ENCODE data around the gene LINC00305. TPM values are rescaled to one million over a fixed set of nuclear protein-coding genes. Genes with fewer than 3 reads are reported as not detected.

The LINC00305 gene
- total RNA-seq (2016; rRNA removed; fragmentation: Illumina TruSeq; extraction: Trizol), result not detected in 2 replicates
- not detected in 2 replicates for total RNA-seq (2016; cell fraction: cytosol; rRNA removed; fragmentation: Illumina TruSeq; extraction: Trizol; ENCODE audit: low read depth)
- total RNA-seq (2016; cell fraction: insoluble cytoplasmic fraction; rRNA removed; fragmentation: Illumina TruSeq; extraction: Trizol), result not detected in 2 replicates
- total RNA-seq (2016; cell fraction: membrane; rRNA removed; fragmentation: Illumina TruSeq; extraction: Trizol), result not detected in 2 replicates
- total RNA-seq (2016; cell fraction: nucleus; rRNA removed; fragmentation: Illumina TruSeq; extraction: Trizol), result not detected in 2 replicates
- not detected in 2 replicates for polyA plus RNA-seq (2011; rRNA removed)
- polyA plus RNA-seq (2011; cell fraction: cytosol; rRNA removed), result not detected in 2 replicates
- not detected in 2 replicates for polyA plus RNA-seq (2011; cell fraction: nucleus; rRNA removed)
- not detected in 2 replicates for polyA plus RNA-seq (2012)
- polyA plus RNA-seq (2016; cell fraction: cytosol; fragmentation: Illumina TruSeq; extraction: Trizol; ENCODE audit: low read depth), result not detected in 2 replicates
- polyA plus RNA-seq (2016; cell fraction: insoluble cytoplasmic fraction; fragmentation: Illumina TruSeq; extraction: Trizol; ENCODE audit: low read depth), result not detected in 2 replicates
- polyA plus RNA-seq (2016; cell fraction: membrane; fragmentation: Illumina TruSeq; extraction: Trizol; ENCODE audit: low read depth), result not detected in 2 replicates
- polyA plus RNA-seq (2016; cell fraction: nucleus; fragmentation: Illumina TruSeq; extraction: Trizol; ENCODE audit: insufficient read depth, low read depth), result not detected in 2 replicates
- polyA minus RNA-seq (2011; rRNA and poly(A)+ RNA removed; ENCODE audit: low replicate concordance), result not detected in 2 replicates
- polyA minus RNA-seq (2011; cell fraction: cytosol; rRNA and poly(A)+ RNA removed), result not detected in 2 replicates
- polyA minus RNA-seq (2011; cell fraction: nucleus; rRNA and poly(A)+ RNA removed), result not detected in 2 replicates
- not detected for Bru-seq, nascent RNA
- not detected for BruChase-seq, experiment 1, labeled RNA remaining after a 6-hour chase
- BruChase-seq, experiment 2, labeled RNA remaining after a 2-hour chase, result not detected
- long read RNA-seq, experiment 1, result 0 reads
- long read RNA-seq, experiment 2, result 0 reads

DNA sequence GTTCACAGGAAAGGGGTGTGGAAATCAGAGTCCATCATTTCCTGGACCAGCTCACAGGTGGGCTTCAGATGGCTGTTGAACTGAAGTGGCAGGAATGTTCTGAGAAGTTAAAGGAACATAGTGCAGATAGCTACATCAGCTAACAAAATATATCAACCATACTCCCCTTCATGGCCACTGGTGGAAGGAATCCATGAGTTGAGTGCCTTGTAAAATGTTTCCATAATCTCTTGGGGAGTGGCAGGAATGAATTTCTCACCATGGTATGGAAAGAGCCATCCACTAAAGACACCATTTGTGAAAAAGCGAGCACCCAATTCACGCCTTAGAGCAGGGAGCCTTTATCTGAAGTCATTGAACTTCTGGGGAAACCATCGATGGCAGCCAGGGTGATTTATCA is at the start of gene LINC00305:
Gene LINC00305, minus strand, starts transcription at position 101 of the 400 bp plus-strand sequence.
- ATAC-seq, result no peak
- H3K27me3 ChIP-seq (ENCODE audit: control insufficient read depth in 1 of 2, insufficient read depth in 2 of 2, low read length in 2 of 2), result no peaks in the 10 kb centered on the region
- H3K36me3 ChIP-seq (replicated peaks in 1 of 2; ENCODE audit: control insufficient read depth in 1 of 2, insufficient read depth in 2 of 2, low read length in 2 of 2), result no peaks in the 10 kb centered on the region
- no peaks in the 10 kb centered on the region for H3K79me2 ChIP-seq (ENCODE audit: insufficient read depth, low read length)
- CTCF ChIA-PET (ENCODE audit: low intra/inter-chr PET ratio, low total read pairs), result no interaction called here
- H3K4me1 ChIP-seq (ENCODE audit: insufficient read depth, low read length), result no peaks in the 10 kb centered on the region
- no peak within 1 kb of the TSS for H3K27ac ChIP-seq (ENCODE audit: extremely low read length, insufficient read depth, low read length)
- in situ Hi-C loops (cut with HindIII; ENCODE audit: extremely low pct_ligation_motif_present, low pct_unique_long_range_greater_than_20kb), result no loop called here
- BruUV-seq (replicated peaks), result no TSS peak
- H3K4me2 ChIP-seq (ENCODE audit: low read depth, low read length), result no peak within 1 kb of the TSS
- intact Hi-C loops (cut with micrococcal nuclease; ENCODE audit: unreplicated experiment), result no loop called here
- POLR2A ChIA-PET, result no interaction called here
- H3K9ac ChIP-seq (ENCODE audit: insufficient read depth, low read depth, low read length), result no peak within 1 kb of the TSS
- no peak for DNase-seq (ENCODE audit: low spot score)
- no peak for FAIRE-seq
- H4K20me1 ChIP-seq (ENCODE audit: insufficient read depth, low read length), result no peaks in the 10 kb centered on the region
- no CpG with 5 or more reads among the region's 3 CpGs for WGBS (ENCODE audit: low lambda C conversion rate)
- no peaks in the 10 kb centered on the region for H3K9me3 ChIP-seq (ENCODE audit: low read length)
- TF ChIP-seq, protein P1, sequence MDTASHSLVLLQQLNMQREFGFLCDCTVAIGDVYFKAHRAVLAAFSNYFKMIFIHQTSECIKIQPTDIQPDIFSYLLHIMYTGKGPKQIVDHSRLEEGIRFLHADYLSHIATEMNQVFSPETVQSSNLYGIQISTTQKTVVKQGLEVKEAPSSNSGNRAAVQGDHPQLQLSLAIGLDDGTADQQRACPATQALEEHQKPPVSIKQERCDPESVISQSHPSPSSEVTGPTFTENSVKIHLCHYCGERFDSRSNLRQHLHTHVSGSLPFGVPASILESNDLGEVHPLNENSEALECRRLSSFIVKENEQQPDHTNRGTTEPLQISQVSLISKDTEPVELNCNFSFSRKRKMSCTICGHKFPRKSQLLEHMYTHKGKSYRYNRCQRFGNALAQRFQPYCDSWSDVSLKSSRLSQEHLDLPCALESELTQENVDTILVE (CRISPR knock-in tag; IDR thresholded peaks at IDR 0.05), result no peak
- no peak for TF ChIP-seq MIER3 (CRISPR knock-in tag; IDR thresholded peaks at IDR 0.05; ENCODE audit: borderline replicate concordance)
- TF ChIP-seq TSC22D2 (CRISPR knock-in tag; IDR thresholded peaks at IDR 0.05; ENCODE audit: borderline replicate concordance), result no peak
- TF ChIP-seq SIN3A (IDR thresholded peaks at IDR 0.05; ENCODE audit: borderline replicate concordance, low read depth, low read length), result no peak
- TF ChIP-seq ZNF891 (CRISPR knock-in tag; IDR thresholded peaks at IDR 0.05), result no peak
- TF ChIP-seq ZNF333 (CRISPR knock-in tag; IDR thresholded peaks at IDR 0.05; ENCODE audit: borderline replicate concordance), result no peak
- TF ChIP-seq, protein P2, sequence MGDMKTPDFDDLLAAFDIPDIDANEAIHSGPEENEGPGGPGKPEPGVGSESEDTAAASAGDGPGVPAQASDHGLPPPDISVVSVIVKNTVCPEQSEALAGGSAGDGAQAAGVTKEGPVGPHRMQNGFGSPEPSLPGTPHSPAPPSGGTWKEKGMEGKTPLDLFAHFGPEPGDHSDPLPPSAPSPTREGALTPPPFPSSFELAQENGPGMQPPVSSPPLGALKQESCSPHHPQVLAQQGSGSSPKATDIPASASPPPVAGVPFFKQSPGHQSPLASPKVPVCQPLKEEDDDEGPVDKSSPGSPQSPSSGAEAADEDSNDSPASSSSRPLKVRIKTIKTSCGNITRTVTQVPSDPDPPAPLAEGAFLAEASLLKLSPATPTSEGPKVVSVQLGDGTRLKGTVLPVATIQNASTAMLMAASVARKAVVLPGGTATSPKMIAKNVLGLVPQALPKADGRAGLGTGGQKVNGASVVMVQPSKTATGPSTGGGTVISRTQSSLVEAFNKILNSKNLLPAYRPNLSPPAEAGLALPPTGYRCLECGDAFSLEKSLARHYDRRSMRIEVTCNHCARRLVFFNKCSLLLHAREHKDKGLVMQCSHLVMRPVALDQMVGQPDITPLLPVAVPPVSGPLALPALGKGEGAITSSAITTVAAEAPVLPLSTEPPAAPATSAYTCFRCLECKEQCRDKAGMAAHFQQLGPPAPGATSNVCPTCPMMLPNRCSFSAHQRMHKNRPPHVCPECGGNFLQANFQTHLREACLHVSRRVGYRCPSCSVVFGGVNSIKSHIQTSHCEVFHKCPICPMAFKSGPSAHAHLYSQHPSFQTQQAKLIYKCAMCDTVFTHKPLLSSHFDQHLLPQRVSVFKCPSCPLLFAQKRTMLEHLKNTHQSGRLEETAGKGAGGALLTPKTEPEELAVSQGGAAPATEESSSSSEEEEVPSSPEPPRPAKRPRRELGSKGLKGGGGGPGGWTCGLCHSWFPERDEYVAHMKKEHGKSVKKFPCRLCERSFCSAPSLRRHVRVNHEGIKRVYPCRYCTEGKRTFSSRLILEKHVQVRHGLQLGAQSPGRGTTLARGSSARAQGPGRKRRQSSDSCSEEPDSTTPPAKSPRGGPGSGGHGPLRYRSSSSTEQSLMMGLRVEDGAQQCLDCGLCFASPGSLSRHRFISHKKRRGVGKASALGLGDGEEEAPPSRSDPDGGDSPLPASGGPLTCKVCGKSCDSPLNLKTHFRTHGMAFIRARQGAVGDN (CRISPR knock-in tag; IDR thresholded peaks at IDR 0.05), result no peak
- TF ChIP-seq ZNF382 (CRISPR knock-in tag; IDR thresholded peaks at IDR 0.05; ENCODE audit: borderline replicate concordance), result no peak
- H3K4me3 ChIP-seq (replicated peaks in 1 of 3; ENCODE audit: insufficient read depth in 1 of 3, low read depth in 2 of 3, low read length in 3 of 3), result no peak within 1 kb of the TSS
- H2AFZ ChIP-seq (ENCODE audit: low read length), result no peak within 1 kb of the TSS
